HTR-8/SVneo (cell line): ENCODE data around the gene ABHD6.
A peak's percentile ranks its signal among the peaks of the same experiment; 100 is the strongest.
"Not testable (repeated sequence)": the region's sequence is repeated elsewhere in the genome, so short reads cannot be mapped to it uniquely, and the experiment has no call there.

Experiments used
- DNase-seq: peaks from one replicate; pipeline ENCODE4 v3.0.0; 2011; ENCODE audit warnings: low spot score, mixed read lengths; ENCODE audit not compliant: insufficient read length
- FAIRE-seq: peaks from 2 replicates; lab custom pipeline; 2011; peaks lifted over from hg19 to GRCh38; lab: Jason Lieb, UNC

Gene ABHD6

DNA sequence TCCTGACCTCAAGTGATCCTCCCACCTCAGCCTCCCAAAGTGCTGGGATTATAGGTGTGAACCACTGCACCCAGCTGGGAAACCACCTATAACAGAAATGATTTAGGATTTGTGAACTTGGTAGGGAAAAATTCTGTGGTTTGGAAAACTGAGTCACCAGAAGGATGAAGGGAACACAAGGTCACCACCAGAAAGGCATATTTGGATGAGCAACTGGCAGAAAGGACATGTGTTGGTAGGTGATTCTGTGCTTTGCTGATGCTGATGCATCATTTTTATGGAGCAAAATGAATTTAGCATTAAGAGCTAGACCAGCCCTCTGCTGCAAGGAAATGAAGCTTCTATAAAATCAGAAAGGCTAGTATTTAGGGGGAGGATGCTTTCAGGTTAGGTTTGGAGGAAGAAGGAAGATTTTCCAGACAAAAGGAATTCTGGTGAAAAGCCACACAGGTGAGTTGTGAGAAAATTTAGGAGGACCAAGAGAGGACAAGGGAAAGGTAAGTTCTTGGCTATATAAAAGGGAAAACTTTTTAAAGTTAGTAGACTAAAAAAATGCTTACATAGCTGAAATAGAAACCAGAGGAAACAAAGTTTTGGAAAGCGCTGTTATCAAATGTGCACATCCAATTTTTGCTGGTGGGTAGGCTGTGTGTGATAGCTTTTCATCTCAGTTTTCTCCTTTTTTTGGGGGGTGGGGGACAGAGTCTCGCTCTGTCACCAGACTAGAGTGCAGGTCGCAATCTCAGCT, 98.7 kb downstream of the ABHD6 start:
- DNase-seq (peak; percentile 22), FAIRE-seq (no peak)

DNA sequence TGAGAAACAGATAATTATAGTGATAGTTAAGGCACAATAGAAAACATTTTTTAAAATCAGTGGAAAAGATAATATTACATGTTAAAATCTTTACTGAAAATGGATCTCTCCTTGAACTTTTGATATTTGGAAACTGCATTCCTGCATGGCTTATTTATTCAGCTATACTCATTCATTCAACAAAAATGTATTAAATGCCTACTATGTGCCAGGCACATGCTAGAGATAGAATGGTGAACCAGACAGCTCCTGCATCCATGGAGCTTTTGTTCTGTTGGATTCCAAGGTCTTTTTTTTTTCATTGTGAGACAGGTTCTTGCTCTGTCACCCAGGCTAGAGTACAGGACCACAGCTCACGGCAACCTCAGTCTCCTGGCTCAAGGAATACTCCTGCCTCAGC, 99.6 kb downstream of the ABHD6 start:
- no peak for FAIRE-seq
- no peak for DNase-seq

DNA sequence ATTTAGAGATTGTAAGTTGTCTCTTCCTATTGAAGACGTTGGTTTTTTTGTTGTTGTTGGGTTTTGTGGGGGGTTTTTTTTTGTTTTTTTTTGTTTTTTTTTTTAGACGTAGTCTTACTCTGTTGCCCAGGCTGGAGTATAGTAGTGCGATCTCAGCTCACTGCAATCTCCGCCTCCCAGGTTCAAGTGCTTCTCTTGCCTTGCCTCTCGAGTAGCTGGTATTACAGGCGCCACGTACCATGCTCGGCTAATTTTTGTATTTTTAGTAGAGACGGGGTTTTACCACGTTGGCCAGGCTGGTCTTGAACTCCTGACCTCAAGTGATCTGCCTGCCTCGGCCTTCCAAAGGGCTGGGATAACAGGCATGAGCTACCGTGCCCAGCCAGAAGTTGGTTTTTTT, 101.6 kb downstream of the ABHD6 start:
- not testable (repeated sequence) for DNase-seq, FAIRE-seq

DNA sequence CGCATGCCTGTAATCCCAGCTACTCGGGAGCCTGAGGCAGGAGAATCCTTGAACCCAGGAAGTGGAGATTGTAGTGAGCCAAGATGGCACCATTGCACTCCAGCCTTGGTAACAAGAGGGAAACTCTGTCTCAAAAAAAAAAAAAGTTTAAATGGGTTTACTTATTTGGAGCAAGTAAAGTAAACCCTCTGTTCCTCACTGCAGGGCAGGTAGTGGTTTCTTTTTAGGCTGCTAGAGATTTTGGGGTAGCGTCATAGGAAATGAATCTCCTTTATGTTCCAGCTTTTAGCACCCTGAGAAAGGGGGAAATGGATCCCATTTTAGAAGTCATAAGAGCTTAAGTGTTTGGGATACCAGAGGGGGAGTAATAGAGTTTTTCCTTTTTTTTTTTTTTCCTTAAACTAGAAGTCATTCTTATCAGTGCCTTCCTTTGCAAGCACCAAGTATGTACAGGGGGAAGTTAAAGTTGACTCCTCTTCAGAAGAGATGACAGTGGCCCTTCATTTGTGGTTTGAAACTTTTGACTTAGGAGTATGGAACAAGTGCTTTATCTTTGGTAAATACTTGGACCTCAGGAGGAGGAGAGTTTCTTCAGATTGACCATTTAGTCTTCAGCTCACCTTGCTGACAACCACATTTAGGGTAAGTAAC, 103.1 kb downstream of the ABHD6 start:
- DNase-seq (no peak), FAIRE-seq (no peak)

- DNase-seq (no peak), FAIRE-seq (no peak)
Measured at GRCh38 chr3:58341376-58341775, 103.8 kb downstream of the ABHD6 start.

GRCh38 chr3:58342676-58343075, 105.1 kb downstream of the ABHD6 start:
- DNase-seq (no peak), FAIRE-seq (no peak)
